AG04450 (cell line): Measurements from ENCODE around the gene CCT8. TPM values are rescaled to one million over a fixed set of nuclear protein-coding genes. Genes with fewer than 3 reads are reported as not detected.

Experiments
- CTCF ChIA-PET: fragments of 300-600, 350-600 bp; formaldehyde crosslinking; extraction: SDS; loops from one replicate; lab custom pipeline; 2022; ENCODE audit warnings: antibody characterized with exemption, inconsistent platforms; lab: Charles Lee
- POLR2A ChIA-PET: fragments of 350-600 bp; formaldehyde crosslinking; extraction: SDS; loops from one replicate; lab custom pipeline; 2021; ENCODE audit warnings: antibody characterized with exemption, inconsistent platforms; lab: Yijun Ruan, JAX
- DNase-seq: peaks from one replicate; pipeline ENCODE4 v3.0.0-alpha.2; 2011; ENCODE audit warnings: low read depth, low spot score
- H3K27ac ChIP-seq: one replicate; pipeline ENCODE4 v1.5.1; 2012; ENCODE audit warnings: low read depth, low read length, control low read depth
- H3K27me3 ChIP-seq: one replicate; pipeline ENCODE4 v1.6.0; 2012; ENCODE audit warnings: low read length; ENCODE audit not compliant: control insufficient read depth, insufficient read depth
- H3K4me3 ChIP-seq: 2 replicates; pipeline ENCODE4 v1.5.1; 2011; ENCODE audit warnings: mild to moderate bottlenecking, low read depth, low read length, control low read depth
- H3K9me3 ChIP-seq: 2 replicates; pipeline ENCODE4 v1.5.1; 2012; ENCODE audit warnings: low read length; ENCODE audit not compliant: control insufficient read depth, insufficient read depth
- polyA plus RNA-seq: library from polyadenylated mRNA; depleted of rRNA; stranded (reverse); fragments of >200 nt; gene quantifications from 2 replicates; pipeline ENCODE4 v1.2.3, GENCODE V29; 2011
- TF ChIP-seq, protein P1 (sequence below): IDR thresholded peaks from 2 replicates; pipeline ENCODE4 v1.5.1; 2011; ENCODE audit warnings: low read depth, low read length, control low read depth, inconsistent platforms

Gene CCT8
- polyA plus RNA-seq, 1 experiment, result 265 TPM

DNA sequence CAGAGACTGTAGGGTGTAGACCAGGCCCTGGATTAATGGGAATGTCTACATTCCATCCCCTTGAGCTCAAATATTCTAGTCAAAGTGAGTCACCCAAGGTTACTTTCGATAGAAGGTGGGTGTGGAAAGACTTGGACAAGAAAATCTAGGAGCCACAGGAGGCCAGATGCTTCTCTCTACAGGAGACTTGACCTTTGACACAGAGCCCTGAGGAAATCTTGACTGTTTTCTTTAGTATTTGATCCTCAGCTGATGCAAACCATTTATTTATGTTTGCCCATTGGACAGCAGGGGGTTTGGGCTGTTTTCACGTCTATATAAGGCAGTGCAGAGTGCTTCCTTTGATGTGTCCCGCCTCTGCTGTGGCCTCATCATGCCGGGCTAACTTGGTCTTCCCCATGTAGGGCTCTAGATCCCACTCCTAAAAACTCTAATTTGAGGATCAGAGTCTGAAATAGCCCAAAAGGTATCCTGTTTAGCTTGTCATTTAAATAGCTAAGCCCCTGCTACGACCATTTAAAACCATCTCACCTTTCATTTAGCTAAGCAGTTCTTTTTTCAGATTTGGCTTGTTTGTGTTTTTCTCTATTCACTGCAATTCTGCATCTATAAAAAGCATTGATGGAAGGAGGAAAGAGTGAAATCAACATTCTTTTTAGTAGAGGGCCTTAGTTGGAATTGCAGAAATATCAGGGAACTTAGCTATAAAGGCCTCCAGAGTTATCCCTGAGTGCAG lies 41.5 kb upstream of the CCT8 start:
- CTCF ChIA-PET, result interaction anchor here (0.7 to 1.3 kb wide), 3 partner anchors 9 to 257 kb away, joined by 3 to 5 read pairs (median 3); no protein-coding TSS in a partner anchor
- TF ChIP-seq, protein P1, sequence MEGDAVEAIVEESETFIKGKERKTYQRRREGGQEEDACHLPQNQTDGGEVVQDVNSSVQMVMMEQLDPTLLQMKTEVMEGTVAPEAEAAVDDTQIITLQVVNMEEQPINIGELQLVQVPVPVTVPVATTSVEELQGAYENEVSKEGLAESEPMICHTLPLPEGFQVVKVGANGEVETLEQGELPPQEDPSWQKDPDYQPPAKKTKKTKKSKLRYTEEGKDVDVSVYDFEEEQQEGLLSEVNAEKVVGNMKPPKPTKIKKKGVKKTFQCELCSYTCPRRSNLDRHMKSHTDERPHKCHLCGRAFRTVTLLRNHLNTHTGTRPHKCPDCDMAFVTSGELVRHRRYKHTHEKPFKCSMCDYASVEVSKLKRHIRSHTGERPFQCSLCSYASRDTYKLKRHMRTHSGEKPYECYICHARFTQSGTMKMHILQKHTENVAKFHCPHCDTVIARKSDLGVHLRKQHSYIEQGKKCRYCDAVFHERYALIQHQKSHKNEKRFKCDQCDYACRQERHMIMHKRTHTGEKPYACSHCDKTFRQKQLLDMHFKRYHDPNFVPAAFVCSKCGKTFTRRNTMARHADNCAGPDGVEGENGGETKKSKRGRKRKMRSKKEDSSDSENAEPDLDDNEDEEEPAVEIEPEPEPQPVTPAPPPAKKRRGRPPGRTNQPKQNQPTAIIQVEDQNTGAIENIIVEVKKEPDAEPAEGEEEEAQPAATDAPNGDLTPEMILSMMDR, result no peak
- peak overlapping the region; percentile 49 for H3K27ac ChIP-seq

DNA sequence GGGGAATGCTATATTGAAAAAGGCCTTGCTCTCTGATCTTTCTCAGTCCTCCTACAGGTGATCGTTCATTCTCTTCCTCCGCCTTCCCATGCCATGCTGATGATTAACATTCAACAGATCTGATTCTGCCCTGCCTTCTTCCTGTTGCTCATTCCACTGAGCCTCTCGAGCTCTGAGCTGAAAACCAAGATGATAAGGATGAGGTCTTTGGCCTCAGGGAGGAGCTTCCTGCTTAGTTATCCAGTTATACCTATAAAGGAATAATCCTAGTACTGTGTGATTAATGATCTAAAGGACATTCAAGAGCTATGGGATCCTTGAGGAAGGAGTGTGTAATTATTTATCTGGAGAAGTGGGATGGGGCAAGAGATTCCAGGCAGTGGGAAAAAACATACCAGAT lies 31.8 kb upstream of the CCT8 start:
- CTCF ChIA-PET, result interaction anchor here (1.9 to 2.1 kb wide), 2 partner anchors 16 to 59 kb away, joined by 7 to 10 read pairs; no protein-coding TSS in a partner anchor
- Histone ChIP-seq H3K9me3 (no peaks in the 10 kb centered on the region), H3K27me3 (no peaks in the 10 kb centered on the region), H3K27ac (no peak overlapping the region), H3K4me3 (no peak overlapping the region)
- TF ChIP-seq, protein P1, result no peak
- POLR2A ChIA-PET, result interaction anchor here (0.6 to 1.0 kb wide), 3 partner anchors 13 to 40 kb away, joined by 3 to 6 read pairs (median 4); no protein-coding TSS in a partner anchor
- DNase-seq, result no peak

More for the DNA sequence above, 41.5 kb upstream of the CCT8 start:
- no peaks in the 10 kb centered on the region for H3K9me3 ChIP-seq
- DNase-seq, result peak; percentile 77
- no peaks in the 10 kb centered on the region for H3K27me3 ChIP-seq
- H3K4me3 ChIP-seq, result no peak overlapping the region
- POLR2A ChIA-PET, result interaction anchor here (0.6 to 1.4 kb wide), 5 partner anchors 14 to 220 kb away, joined by 3 to 4 read pairs (median 4); no protein-coding TSS in a partner anchor

DNA sequence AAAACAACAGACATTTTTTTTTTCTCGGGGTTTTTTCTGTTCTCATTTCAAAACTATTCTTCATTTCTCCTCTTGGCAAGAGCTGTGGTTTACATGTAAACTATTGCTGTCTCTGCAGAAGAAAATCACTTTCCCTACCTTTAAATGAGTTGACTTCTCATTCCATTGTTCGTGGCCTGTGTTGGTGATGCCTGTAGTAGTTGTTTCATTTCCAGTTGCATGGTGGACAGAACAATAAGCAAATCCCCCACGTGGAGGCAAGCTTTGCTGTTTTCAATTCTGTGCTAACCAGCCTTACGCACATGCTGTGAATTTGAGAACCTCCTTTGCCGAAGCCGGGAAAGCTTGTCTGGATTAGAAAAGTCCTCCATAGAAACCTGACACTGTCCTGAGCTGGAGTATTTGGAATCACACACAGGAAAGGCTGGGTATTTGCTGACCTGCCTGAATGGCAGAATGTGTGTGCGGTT lies 30.8 kb upstream of the CCT8 start:
- H3K27me3 ChIP-seq, result no peaks in the 10 kb centered on the region
- CTCF ChIA-PET, result interaction anchor here (1.2 to 2.1 kb wide), 3 partner anchors 15 to 268 kb away, joined by 4 to 10 read pairs (median 7); no protein-coding TSS in a partner anchor
- TF ChIP-seq, protein P1, result no peak
- DNase-seq, result no peak
- no peak overlapping the region for H3K4me3 ChIP-seq
- H3K9me3 ChIP-seq, result no peaks in the 10 kb centered on the region
- H3K27ac ChIP-seq, result no peak overlapping the region
- POLR2A ChIA-PET, result interaction anchor here (1.0 kb wide), 1 partner anchor 26 kb away, joined by 3 read pairs; the partner anchor contains the start of gene MAP3K7CL

DNA sequence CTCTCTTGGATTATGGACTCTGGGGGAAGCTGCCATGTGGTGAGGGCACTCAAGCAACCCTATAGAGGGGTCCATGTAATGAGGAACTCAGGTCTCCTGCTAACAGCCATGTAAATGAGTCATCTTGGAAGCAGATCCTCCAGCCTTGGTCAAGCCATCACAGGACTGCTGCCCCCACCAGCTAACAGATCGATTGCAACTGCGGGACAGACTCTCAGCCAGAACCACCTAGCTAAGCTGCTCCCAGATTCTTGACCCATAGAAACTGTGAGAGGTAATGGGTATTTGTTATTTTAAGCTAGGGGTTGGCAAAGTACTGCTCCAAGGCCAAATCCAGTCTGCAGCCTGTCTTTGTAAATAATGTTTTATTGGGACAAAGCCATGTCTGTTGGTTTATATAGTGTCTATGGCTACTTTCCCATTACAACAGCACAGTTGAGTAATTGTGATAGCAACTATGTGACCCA lies 29.4 kb upstream of the CCT8 start:
- H3K27ac ChIP-seq, result no peak overlapping the region
- ChIA-PET CTCF (interaction anchor here (1.2 kb wide), 2 partner anchors 13 to 61 kb away, joined by 3 to 4 read pairs; no protein-coding TSS in a partner anchor), POLR2A (interaction anchor here (1.1 kb wide), 1 partner anchor 42 kb away, joined by 3 read pairs; no protein-coding TSS in a partner anchor)
- H3K9me3 ChIP-seq, result no peaks in the 10 kb centered on the region
- TF ChIP-seq, protein P1, result no peak
- no peaks in the 10 kb centered on the region for H3K27me3 ChIP-seq
- no peak for DNase-seq
- no peak overlapping the region for H3K4me3 ChIP-seq

DNA sequence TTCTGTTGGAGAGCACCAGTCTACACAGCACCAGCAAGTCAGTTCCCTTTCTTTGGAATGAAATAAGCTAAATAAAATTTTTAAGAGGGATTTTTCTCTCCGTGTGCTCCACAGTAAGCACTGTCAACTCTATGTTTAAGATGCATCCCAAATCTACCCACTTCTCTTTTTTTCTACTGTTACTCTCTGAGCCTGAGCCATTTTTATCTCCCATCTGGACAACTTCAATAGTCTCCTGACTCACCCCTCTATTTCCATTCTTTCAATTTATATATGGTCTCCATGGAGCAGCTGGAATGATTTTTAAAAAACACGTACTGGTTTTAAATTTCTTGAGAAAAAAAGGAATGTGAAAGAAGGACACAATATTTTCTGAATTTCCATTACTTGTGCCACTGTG lies 24.7 kb upstream of the CCT8 start:
- ChIA-PET POLR2A (no interaction called here), CTCF (no interaction called here)
- Histone ChIP-seq H3K27me3 (no peaks in the 10 kb centered on the region), H3K27ac (no peak overlapping the region), H3K4me3 (no peak overlapping the region), H3K9me3 (no peaks in the 10 kb centered on the region)
- TF ChIP-seq, protein P1, result no peak
- no peak for DNase-seq
